Measurements from ENCODE around the gene LSP1. TPM values are rescaled to one million over a fixed set of nuclear protein-coding genes. Genes with fewer than 3 reads are reported as not detected.

LSP1 gene
- total RNA-seq, 1 donor from 2014 or later, result not detected

- Mint-ChIP-seq H3K9me3 (ENCODE audit: low read depth) (no peaks in the 10 kb centered on the region), H3K27ac (no peak overlapping the region)
- no peak for DNase-seq (ENCODE audit: low spot score, unreplicated experiment)
Observed at GRCh38 chr11:1917523-1918435, 64.9 kb downstream of the LSP1 start.

GRCh38 chr11:1918436-1919315, 65.8 kb downstream of the LSP1 start:
- TF ChIP-seq CTCF (IDR thresholded peaks at IDR 0.05; ENCODE audit: unreplicated experiment), result no peak
- H3K9me3 Mint-ChIP-seq (ENCODE audit: low read depth), result no peaks in the 10 kb centered on the region
- DNase-seq (ENCODE audit: low spot score, unreplicated experiment), result no peak
- H3K36me3 Mint-ChIP-seq (ENCODE audit: insufficient read depth), result no peaks in the 10 kb centered on the region
- no peaks in the 10 kb centered on the region for H3K4me1 Mint-ChIP-seq (ENCODE audit: low read depth)
- peaks cover 20% of the 10 kb centered on the region for H3K27me3 Mint-ChIP-seq
- H3K4me3 Mint-ChIP-seq (ENCODE audit: low read depth), result no peak overlapping the region
- H3K27ac Mint-ChIP-seq, result no peak overlapping the region

More at GRCh38 chr11:1917523-1918435, 64.9 kb downstream of the LSP1 start:
- no peaks in the 10 kb centered on the region for H3K36me3 Mint-ChIP-seq (ENCODE audit: insufficient read depth)
- peaks cover 21% of the 10 kb centered on the region for H3K27me3 Mint-ChIP-seq
- no peaks in the 10 kb centered on the region for H3K4me1 Mint-ChIP-seq (ENCODE audit: low read depth)
- no peak overlapping the region for H3K4me3 Mint-ChIP-seq (ENCODE audit: low read depth)
- TF ChIP-seq CTCF (IDR thresholded peaks at IDR 0.05; ENCODE audit: unreplicated experiment), result peak; percentile 47

GRCh38 chr11:1919391-1920127, 66.7 kb downstream of the LSP1 start, which contains the start of gene TNNT3:
Gene TNNT3 (plus strand): TSS chr11:1919703. CDS start chr11:1922875, 3,172 bp downstream.
- Mint-ChIP-seq H3K36me3 (ENCODE audit: insufficient read depth) (no peaks in the 10 kb centered on the region), H3K4me3 (ENCODE audit: low read depth) (no peak within 1 kb of the TSS), H3K4me1 (ENCODE audit: low read depth) (no peaks in the 10 kb centered on the region), H3K27ac (no peak within 1 kb of the TSS), H3K9me3 (ENCODE audit: low read depth) (no peaks in the 10 kb centered on the region), H3K27me3 (peaks cover 19% of the 10 kb centered on the region)
- DNase-seq (ENCODE audit: low spot score, unreplicated experiment), result no peak
- TF ChIP-seq CTCF (IDR thresholded peaks at IDR 0.05; ENCODE audit: unreplicated experiment), result no peak

- H3K4me3 Mint-ChIP-seq (ENCODE audit: low read depth), result no peak overlapping the region
- DNase-seq (ENCODE audit: low spot score, unreplicated experiment), result no peak
- no peaks in the 10 kb centered on the region for H3K36me3 Mint-ChIP-seq (ENCODE audit: insufficient read depth)
- no peak for TF ChIP-seq CTCF (IDR thresholded peaks at IDR 0.05; ENCODE audit: unreplicated experiment)
- H3K9me3 Mint-ChIP-seq (ENCODE audit: low read depth), result no peaks in the 10 kb centered on the region
- H3K27ac Mint-ChIP-seq, result no peak overlapping the region
- H3K4me1 Mint-ChIP-seq (ENCODE audit: low read depth), result no peaks in the 10 kb centered on the region
- peaks cover 19% of the 10 kb centered on the region for H3K27me3 Mint-ChIP-seq
Observed at GRCh38 chr11:1920128-1920908, 67.4 kb downstream of the LSP1 start.

Data from progenitor cell of endocrine pancreas (in vitro differentiated cells).